Gastroesophageal sphincter (tissue), 4 donors: Measurements from ENCODE around the gene PLXDC2. TPM values are rescaled to one million over a fixed set of nuclear protein-coding genes. Genes with fewer than 3 reads are reported as not detected.

Experiments used
- ATAC-seq: fragments of 150-250 bp; one replicate; pipeline ENCODE4 v1.9.1; 2016; ENCODE audit warnings: mild to moderate bottlenecking, moderate library complexity
- H3K27ac ChIP-seq, 4 donors: fragments of 200-600 bp; sonication (generic) in 3 of 4; 1 replicate in 3 of 4; 2 replicates in 1 of 4; pipeline ENCODE4 v1.5.1; 2016 to 2019
- H3K27me3 ChIP-seq: fragments of 200-600 bp; sonication (generic); one replicate; pipeline ENCODE4 v1.5.1; 2019
- H3K36me3 ChIP-seq, 2 donors: fragments of 200-600 bp; sonication (generic); one replicate each; pipeline ENCODE4 v1.5.1; 2019; ENCODE audit warnings: control low read depth in 1 of 2
- H3K4me1 ChIP-seq, 3 donors: fragments of 200-600 bp; sonication (generic); 1 replicate in 2 of 3; 2 replicates in 1 of 3; pipeline ENCODE4 v1.5.1; 2016 to 2019; ENCODE audit warnings: control low read depth in 2 of 3
- H3K4me3 ChIP-seq, 2 donors: fragments of 200-600 bp; sonication (generic); one replicate each; pipeline ENCODE4 v1.5.1; 2019; ENCODE audit warnings: mild to moderate bottlenecking in 1 of 2, moderate library complexity in 1 of 2
- H3K9me3 ChIP-seq, 3 donors: fragments of 200-600 bp; sonication (generic); one replicate each; pipeline ENCODE4 v1.5.1; 2017 to 2019; ENCODE audit warnings: control low read depth in 2 of 3
- CTCF ChIP-seq, 4 experiments: fragments of 200-600 bp in 2 of 4; fragments of 450-650 bp in 2 of 4; sonication (generic) in 1 of 4; IDR thresholded peaks; one replicate each; pipeline ENCODE4 v1.5.1; 2017 to 2019; ENCODE audit warnings: antibody characterized with exemption in 4 of 4, mild to moderate bottlenecking in 2 of 4, moderate library complexity in 2 of 4
- EP300 ChIP-seq: sonication (generic); formaldehyde crosslinking; IDR thresholded peaks from one replicate; pipeline ENCODE4 v1.6.1; 2017; ENCODE audit warnings: antibody characterized with exemption, mild to moderate bottlenecking
- POLR2A ChIP-seq, 2 donors: fragments of 450-650 bp; IDR thresholded peaks; one replicate each; pipeline ENCODE4 v1.6.1; 2017; ENCODE audit warnings: antibody characterized with exemption in 2 of 2, mild to moderate bottlenecking in 2 of 2, moderate library complexity in 1 of 2
- POLR2AphosphoS5 ChIP-seq: sonication (generic); formaldehyde crosslinking; IDR thresholded peaks from one replicate; pipeline ENCODE4 v1.6.1; 2017; ENCODE audit warnings: antibody characterized with exemption
- WGBS, 2 donors: methylation state at CpG; one replicate each; pipeline ENCODE4 v1.1.5; 2018; ENCODE audit warnings: low coverage in 1 of 2; 5-methylcytosine and 5-hydroxymethylcytosine counted together
- total RNA-seq, 4 donors: library from RNA; depleted of rRNA; stranded (reverse); fragments of >200 nt; gene quantifications; one replicate each; pipeline ENCODE4 v1.1.0, GENCODE V29; 2016

PLXDC2 gene
- total RNA-seq, 4 donors from 2014 or later, result 32.3 to 65.5 (median 50.5) TPM

DNA sequence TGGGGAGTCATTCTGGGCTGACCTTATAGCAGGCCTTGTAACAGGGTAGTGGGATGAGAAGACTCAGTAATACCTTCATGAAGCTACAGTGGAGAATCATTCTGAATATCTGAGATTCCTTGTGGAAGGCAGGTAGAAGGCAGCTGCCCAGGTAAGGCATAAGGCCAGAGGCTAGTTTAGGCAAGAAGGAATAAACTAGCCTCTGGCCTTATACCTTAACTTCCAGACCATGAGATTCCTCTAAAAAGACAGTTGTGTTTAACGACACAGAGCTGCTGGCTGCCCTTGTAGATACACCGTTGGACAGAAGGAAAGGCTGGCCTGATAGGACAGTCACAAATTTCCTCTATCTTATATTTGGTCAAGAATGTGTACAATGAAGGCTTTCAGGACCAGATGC is 268.2 kb downstream of the PLXDC2 start:
- 92 to 94% methylated on average over 2 of the region's 2 CpGs for WGBS, 2 donors

GRCh38 chr10:20085115-20085514 is 268.9 kb downstream of the PLXDC2 start:
- 73 to 82% methylated on average over 2 to 5 of the region's 5 CpGs for WGBS, 2 donors
- no peak for ATAC-seq

More for the DNA sequence above, 268.2 kb downstream of the PLXDC2 start:
- no peak overlapping the region for H3K27ac ChIP-seq
- H3K36me3 ChIP-seq, result no peaks in the 10 kb centered on the region
- TF ChIP-seq POLR2AphosphoS5, result no peak
- no peak for TF ChIP-seq CTCF (IDR thresholded peaks at IDR 0.05)
- no peak for TF ChIP-seq EP300
- TF ChIP-seq POLR2A (IDR thresholded peaks at IDR 0.05), result no peak
- H3K27me3 ChIP-seq, result no peaks in the 10 kb centered on the region
- H3K9me3 ChIP-seq, result peaks cover 0 to 3% (median 0%) of the 10 kb centered on the region in 3 donors
- ATAC-seq, result no peak
- no peak overlapping the region for H3K4me3 ChIP-seq
- peaks cover 0 to 13% (median 0%) of the 10 kb centered on the region in 3 donors for H3K4me1 ChIP-seq

GRCh38 chr10:20087353-20087752 is 271.1 kb downstream of the PLXDC2 start:
- Histone ChIP-seq H3K4me3 (no peak overlapping the region), H3K27me3 (no peaks in the 10 kb centered on the region), H3K27ac (no peak overlapping the region), H3K36me3 (no peaks in the 10 kb centered on the region), H3K4me1 (peaks cover 0 to 13% (median 0%) of the 10 kb centered on the region in 3 donors), H3K9me3 (peaks cover 0 to 3% (median 0%) of the 10 kb centered on the region in 3 donors)
- no peak for TF ChIP-seq EP300
- TF ChIP-seq POLR2A (IDR thresholded peaks at IDR 0.05), result no peak
- no peak for TF ChIP-seq POLR2AphosphoS5
- TF ChIP-seq CTCF (IDR thresholded peaks at IDR 0.05), result no peak
- 43 to 46% methylated on average over 2 of the region's 2 CpGs for WGBS, 2 donors
- ATAC-seq, result no peak

More at GRCh38 chr10:20085115-20085514, 268.9 kb downstream of the PLXDC2 start:
- H3K27me3 ChIP-seq, result no peaks in the 10 kb centered on the region
- H3K27ac ChIP-seq, result no peak overlapping the region
- TF ChIP-seq EP300 (no peak), CTCF (IDR thresholded peaks at IDR 0.05) (no peak), POLR2AphosphoS5 (no peak), POLR2A (IDR thresholded peaks at IDR 0.05) (no peak)
- H3K4me1 ChIP-seq, result peaks cover 0 to 13% (median 0%) of the 10 kb centered on the region in 3 donors
- no peak overlapping the region for H3K4me3 ChIP-seq
- no peaks in the 10 kb centered on the region for H3K36me3 ChIP-seq
- H3K9me3 ChIP-seq, result peaks cover 0 to 3% (median 0%) of the 10 kb centered on the region in 3 donors

GRCh38 chr10:20088061-20088701 is 271.9 kb downstream of the PLXDC2 start:
- no peak for ATAC-seq
- Histone ChIP-seq H3K9me3 (peaks cover 0 to 3% (median 0%) of the 10 kb centered on the region in 3 donors), H3K4me3 (no peak overlapping the region), H3K27ac (no peak overlapping the region), H3K36me3 (no peaks in the 10 kb centered on the region), H3K4me1 (peaks cover 0 to 13% (median 0%) of the 10 kb centered on the region in 3 donors), H3K27me3 (no peaks in the 10 kb centered on the region)
- TF ChIP-seq POLR2AphosphoS5, result no peak
- no peak for TF ChIP-seq POLR2A (IDR thresholded peaks at IDR 0.05)
- no peak for TF ChIP-seq CTCF (IDR thresholded peaks at IDR 0.05)
- no peak for TF ChIP-seq EP300
- WGBS, 2 donors, result 63 to 80% methylated on average over 1 of the region's 1 CpG

DNA sequence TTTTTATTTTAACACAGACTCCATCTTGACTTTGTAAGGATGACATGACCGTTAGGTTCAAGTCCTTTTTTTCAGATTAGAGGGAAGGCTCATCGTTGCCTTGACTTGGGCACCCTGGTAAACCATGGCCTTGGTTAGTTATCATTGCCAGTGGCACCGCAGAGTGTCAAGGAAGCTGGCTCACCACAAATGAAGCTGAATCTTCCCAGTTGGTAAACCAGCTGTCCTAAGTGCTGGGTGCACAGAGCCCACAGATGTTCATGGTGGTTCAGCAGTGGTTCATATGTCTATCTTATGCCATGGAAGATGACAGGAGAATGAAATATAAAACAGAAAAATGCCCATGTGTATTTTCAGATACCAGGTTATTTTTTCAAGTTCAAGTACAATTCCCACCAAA is 273.6 kb downstream of the PLXDC2 start:
- Histone ChIP-seq H3K4me1 (peaks cover 0 to 13% (median 0%) of the 10 kb centered on the region in 3 donors), H3K9me3 (peaks cover 0 to 3% (median 0%) of the 10 kb centered on the region in 3 donors), H3K27me3 (no peaks in the 10 kb centered on the region), H3K27ac (no peak overlapping the region), H3K4me3 (no peak overlapping the region), H3K36me3 (no peaks in the 10 kb centered on the region)
- 92 to 96% methylated on average over 3 of the region's 3 CpGs for WGBS, 2 donors
- TF ChIP-seq CTCF (IDR thresholded peaks at IDR 0.05), result no peak
- TF ChIP-seq EP300, result no peak
- no peak for TF ChIP-seq POLR2AphosphoS5
- no peak for ATAC-seq
